Measurements from ENCODE around the gene CD72. TPM values are rescaled to one million over a fixed set of nuclear protein-coding genes. Genes with fewer than 3 reads are reported as not detected.

Gene CD72
- polyA plus RNA-seq, 2 of the 4 experiments (the other 2 are of a cell fraction) = 0.44 to 1.2 TPM

DNA sequence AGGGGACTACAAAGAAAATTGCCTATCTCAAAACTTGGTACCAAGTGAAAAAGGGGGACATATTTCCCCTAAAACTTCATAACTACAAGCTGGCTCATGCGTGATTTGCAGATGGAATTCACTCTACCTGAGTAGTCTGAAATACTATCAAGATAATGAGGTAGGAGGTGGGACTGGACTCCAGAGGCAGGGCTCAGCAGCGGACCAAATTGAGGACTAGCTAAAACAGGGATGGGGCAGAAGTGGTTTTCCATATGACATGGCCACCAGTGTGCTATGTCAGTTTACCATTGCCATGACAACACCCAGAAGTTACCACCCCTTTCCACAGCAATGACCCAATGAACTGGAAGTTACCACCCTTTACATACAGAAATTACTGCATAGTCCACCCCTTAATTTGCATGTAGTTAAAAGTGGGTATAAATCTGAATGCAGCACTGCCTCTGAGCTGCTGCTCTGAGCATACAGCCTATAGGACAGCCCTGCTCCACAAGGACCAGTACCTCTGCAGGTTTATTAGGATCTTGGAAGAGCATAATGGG lies 43.6 kb downstream of the CD72 start:
- H3K9me3 ChIP-seq = no peaks in the 10 kb centered on the region
- ChIA-PET POLR2A (no interaction called here), CTCF (interaction anchor here (0.7 to 1.0 kb wide), 3 partner anchors 21 to 36 kb away, joined by 3 to 5 read pairs (median 3); no protein-coding TSS in a partner anchor)
- no peak overlapping the region for H3K4me3 ChIP-seq
- no peak for TF ChIP-seq JUNB (IDR thresholded peaks at IDR 0.05)
- no peak for TF ChIP-seq RNF2 (IDR thresholded peaks at IDR 0.05; ENCODE audit: borderline replicate concordance, low read depth)
- no peak for TF ChIP-seq POLR2A (IDR thresholded peaks at IDR 0.05; ENCODE audit: low read length)
- TF ChIP-seq HEYL (CRISPR knock-in tag; IDR thresholded peaks at IDR 0.05) = no peak
- TF ChIP-seq CHD4 (IDR thresholded peaks at IDR 0.05; ENCODE audit: borderline replicate concordance) = no peak
- no peak for TF ChIP-seq MAFK (IDR thresholded peaks at IDR 0.05; ENCODE audit: partially characterized antibody)
- TF ChIP-seq, protein P1, sequence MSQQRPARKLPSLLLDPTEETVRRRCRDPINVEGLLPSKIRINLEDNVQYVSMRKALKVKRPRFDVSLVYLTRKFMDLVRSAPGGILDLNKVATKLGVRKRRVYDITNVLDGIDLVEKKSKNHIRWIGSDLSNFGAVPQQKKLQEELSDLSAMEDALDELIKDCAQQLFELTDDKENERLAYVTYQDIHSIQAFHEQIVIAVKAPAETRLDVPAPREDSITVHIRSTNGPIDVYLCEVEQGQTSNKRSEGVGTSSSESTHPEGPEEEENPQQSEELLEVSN (IDR thresholded peaks at IDR 0.05; ENCODE audit: borderline replicate concordance, low read depth) = no peak
- no peak for TF ChIP-seq RFX5 (IDR thresholded peaks at IDR 0.05)
- no peak for TF ChIP-seq CEBPB (IDR thresholded peaks at IDR 0.05)
- no peak for TF ChIP-seq ZFP36 (IDR thresholded peaks at IDR 0.05; ENCODE audit: borderline replicate concordance, partially characterized antibody)
- TF ChIP-seq EP300 (IDR thresholded peaks at IDR 0.05) = no peak
- no peak for DNase-seq (ENCODE audit: low read depth in 1 of 2, low spot score in 1 of 2)
- 88% methylated on average over 2 of the region's 2 CpGs for WGBS (ENCODE audit: missing lambda C conversion rate)
- FAIRE-seq = no peak
- no peaks in the 10 kb centered on the region for H3K4me1 ChIP-seq
- no peak overlapping the region for H3K27ac ChIP-seq
- no peak overlapping the region for H3K4me2 ChIP-seq
- peak; percentile 11 to 34; a peak in 2 of 6 replicates for ATAC-seq

DNA sequence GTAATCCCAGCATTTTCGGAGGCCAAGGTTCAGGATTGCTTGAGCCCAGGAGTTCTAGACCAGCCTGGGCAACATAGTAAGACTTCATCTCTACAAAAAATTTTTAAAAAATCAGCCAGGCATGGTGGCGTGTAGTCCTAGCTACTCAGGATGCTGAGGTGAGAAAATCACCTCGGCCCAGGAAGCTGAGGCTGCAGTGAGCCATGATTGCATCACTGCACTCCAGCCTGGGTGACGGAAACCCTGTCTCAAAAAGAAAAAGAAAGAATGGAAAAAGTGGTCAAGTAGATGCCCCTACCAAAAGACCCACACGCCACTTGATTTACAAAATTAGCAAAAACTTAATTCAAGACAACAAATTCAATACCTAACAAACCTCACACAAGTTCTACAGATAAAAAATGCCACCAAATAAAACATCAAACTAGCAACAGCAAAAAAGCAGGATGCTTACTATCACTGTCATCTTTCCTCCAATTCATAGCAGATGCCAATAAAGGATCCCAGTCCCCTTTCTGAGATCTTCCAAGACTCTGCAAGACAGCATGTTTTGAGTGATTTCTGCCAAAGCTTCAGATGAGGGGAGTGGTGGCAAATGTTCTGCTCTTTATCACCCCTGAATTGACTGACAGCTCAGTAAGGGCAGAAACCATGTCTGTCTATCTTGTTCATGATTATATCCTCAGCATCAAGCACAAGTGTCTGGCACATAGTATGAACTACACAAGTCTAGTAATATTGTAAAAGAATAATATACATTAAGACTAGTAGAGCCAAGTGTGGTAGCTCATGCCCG lies 47.3 kb downstream of the CD72 start:
- H3K4me2 ChIP-seq = no peak overlapping the region
- no peak overlapping the region for H3K27ac ChIP-seq
- 76% methylated on average over 6 of the region's 6 CpGs for WGBS (ENCODE audit: missing lambda C conversion rate)
- H3K4me1 ChIP-seq = no peaks in the 10 kb centered on the region
- TF ChIP-seq CBX8 (IDR thresholded peaks at IDR 0.05) (no peak), CEBPB (IDR thresholded peaks at IDR 0.05) (no peak), TFCP2L1 (CRISPR knock-in tag; IDR thresholded peaks at IDR 0.05) (no peak), FOSL2 (IDR thresholded peaks at IDR 0.05) (no peak), FOSL2 (CRISPR knock-in tag; IDR thresholded peaks at IDR 0.05) (no peak), BHLHE40 (IDR thresholded peaks at IDR 0.05; ENCODE audit: low read depth, low read length) (no peak), KDM5A (IDR thresholded peaks at IDR 0.05) (no peak), HOXB13 (CRISPR knock-in tag; IDR thresholded peaks at IDR 0.05; ENCODE audit: low read depth) (no peak), HOXB5 (CRISPR knock-in tag; IDR thresholded peaks at IDR 0.05) (no peak), SREBF2 (IDR thresholded peaks at IDR 0.05) (no peak)
- TF ChIP-seq, protein P2, sequence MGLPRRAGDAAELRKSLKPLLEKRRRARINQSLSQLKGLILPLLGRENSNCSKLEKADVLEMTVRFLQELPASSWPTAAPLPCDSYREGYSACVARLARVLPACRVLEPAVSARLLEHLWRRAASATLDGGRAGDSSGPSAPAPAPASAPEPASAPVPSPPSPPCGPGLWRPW (IDR thresholded peaks at IDR 0.05) = no peak
- TF ChIP-seq, protein P3, sequence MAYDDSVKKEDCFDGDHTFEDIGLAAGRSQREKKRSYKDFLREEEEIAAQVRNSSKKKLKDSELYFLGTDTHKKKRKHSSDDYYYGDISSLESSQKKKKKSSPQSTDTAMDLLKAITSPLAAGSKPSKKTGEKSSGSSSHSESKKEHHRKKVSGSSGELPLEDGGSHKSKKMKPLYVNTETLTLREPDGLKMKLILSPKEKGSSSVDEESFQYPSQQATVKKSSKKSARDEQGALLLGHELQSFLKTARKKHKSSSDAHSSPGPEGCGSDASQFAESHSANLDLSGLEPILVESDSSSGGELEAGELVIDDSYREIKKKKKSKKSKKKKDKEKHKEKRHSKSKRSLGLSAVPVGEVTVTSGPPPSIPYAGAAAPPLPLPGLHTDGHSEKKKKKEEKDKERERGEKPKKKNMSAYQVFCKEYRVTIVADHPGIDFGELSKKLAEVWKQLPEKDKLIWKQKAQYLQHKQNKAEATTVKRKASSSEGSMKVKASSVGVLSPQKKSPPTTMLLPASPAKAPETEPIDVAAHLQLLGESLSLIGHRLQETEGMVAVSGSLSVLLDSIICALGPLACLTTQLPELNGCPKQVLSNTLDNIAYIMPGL (CRISPR knock-in tag; IDR thresholded peaks at IDR 0.05; ENCODE audit: borderline replicate concordance) = no peak
- TF ChIP-seq, protein P4, sequence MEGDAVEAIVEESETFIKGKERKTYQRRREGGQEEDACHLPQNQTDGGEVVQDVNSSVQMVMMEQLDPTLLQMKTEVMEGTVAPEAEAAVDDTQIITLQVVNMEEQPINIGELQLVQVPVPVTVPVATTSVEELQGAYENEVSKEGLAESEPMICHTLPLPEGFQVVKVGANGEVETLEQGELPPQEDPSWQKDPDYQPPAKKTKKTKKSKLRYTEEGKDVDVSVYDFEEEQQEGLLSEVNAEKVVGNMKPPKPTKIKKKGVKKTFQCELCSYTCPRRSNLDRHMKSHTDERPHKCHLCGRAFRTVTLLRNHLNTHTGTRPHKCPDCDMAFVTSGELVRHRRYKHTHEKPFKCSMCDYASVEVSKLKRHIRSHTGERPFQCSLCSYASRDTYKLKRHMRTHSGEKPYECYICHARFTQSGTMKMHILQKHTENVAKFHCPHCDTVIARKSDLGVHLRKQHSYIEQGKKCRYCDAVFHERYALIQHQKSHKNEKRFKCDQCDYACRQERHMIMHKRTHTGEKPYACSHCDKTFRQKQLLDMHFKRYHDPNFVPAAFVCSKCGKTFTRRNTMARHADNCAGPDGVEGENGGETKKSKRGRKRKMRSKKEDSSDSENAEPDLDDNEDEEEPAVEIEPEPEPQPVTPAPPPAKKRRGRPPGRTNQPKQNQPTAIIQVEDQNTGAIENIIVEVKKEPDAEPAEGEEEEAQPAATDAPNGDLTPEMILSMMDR (IDR thresholded peaks at IDR 0.05) = no peak
- ATAC-seq = no peak
- FAIRE-seq = no peak
- ChIA-PET CTCF (interaction anchor here (1.0 to 2.9 kb wide), 2 partner anchors 12 to 17 kb away, joined by 3 to 13 read pairs; no protein-coding TSS in a partner anchor), POLR2A (no interaction called here)
- DNase-seq (ENCODE audit: low read depth in 1 of 2, low spot score in 1 of 2) = no peak
- no peak overlapping the region for H3K4me3 ChIP-seq
- no peaks in the 10 kb centered on the region for H3K9me3 ChIP-seq

Data from A549 (cell line).